ENCODE results near the gene GALNT13.

GALNT13 gene

GRCh38 chr2:154331784-154332183, 460.1 kb downstream of the GALNT13 start:
- no peak for DNase-seq

GRCh38 chr2:154336201-154336600, 464.5 kb downstream of the GALNT13 start:
- no peak for DNase-seq

- no peak for DNase-seq
Observed at GRCh38 chr2:154338352-154338967, 466.7 kb downstream of the GALNT13 start.

GRCh38 chr2:154343282-154343681, 471.6 kb downstream of the GALNT13 start:
- DNase-seq = no peak

GRCh38 chr2:154350911-154351310, 479.2 kb downstream of the GALNT13 start:
- no peak for DNase-seq

GRCh38 chr2:154361276-154361675, 489.6 kb downstream of the GALNT13 start:
- no peak for DNase-seq

GRCh38 chr2:154368153-154368552, 496.4 kb downstream of the GALNT13 start:
- no peak for DNase-seq

- no peak for DNase-seq
Observed at GRCh38 chr2:154370873-154371272, 499.2 kb downstream of the GALNT13 start.

GRCh38 chr2:154374416-154374815, 502.7 kb downstream of the GALNT13 start:
- no peak for DNase-seq

- DNase-seq = no peak
Observed at GRCh38 chr2:154375579-154375931, 503.8 kb downstream of the GALNT13 start.

- DNase-seq = no peak
Observed at GRCh38 chr2:154381931-154382794, 510.4 kb downstream of the GALNT13 start.

GRCh38 chr2:154386186-154386585, 514.5 kb downstream of the GALNT13 start:
- DNase-seq = no peak

GRCh38 chr2:154391051-154391450, 519.3 kb downstream of the GALNT13 start:
- DNase-seq = no peak

GRCh38 chr2:154392256-154392655, 520.5 kb downstream of the GALNT13 start:
- DNase-seq = no peak

GRCh38 chr2:154394600-154394999, 522.9 kb downstream of the GALNT13 start:
- DNase-seq = no peak

GRCh38 chr2:154400563-154401290, 529.0 kb downstream of the GALNT13 start:
- no peak for DNase-seq

GRCh38 chr2:154402213-154402612, 530.5 kb downstream of the GALNT13 start:
- no peak for DNase-seq

GRCh38 chr2:154403242-154403790, 531.6 kb downstream of the GALNT13 start:
- DNase-seq = no peak

- no peak for DNase-seq
Observed at GRCh38 chr2:154408786-154409185, 537.1 kb downstream of the GALNT13 start.

- DNase-seq = no peak
Observed at GRCh38 chr2:154422251-154422650, 550.5 kb downstream of the GALNT13 start.

GRCh38 chr2:154425994-154426393, 554.3 kb downstream of the GALNT13 start:
- DNase-seq = no peak

GRCh38 chr2:154427453-154427852, 555.7 kb downstream of the GALNT13 start:
- DNase-seq = no peak

- DNase-seq = no peak
Observed at GRCh38 chr2:154428022-154428421, 556.3 kb downstream of the GALNT13 start.

GRCh38 chr2:154433010-154433409, 561.3 kb downstream of the GALNT13 start:
- no peak for DNase-seq
